HG03571 (cell line): ENCODE measurements around the gene ANKRD13B.
A peak's percentile ranks its signal among the peaks of the same experiment; 100 is the strongest.

ENCODE experiments used
- ATAC-seq: cut with Tn5 transposase; IDR thresholded peaks from one replicate; pipeline ENCODE4 v1.9.1; 2021; ENCODE audit not compliant: unreplicated experiment

ANKRD13B gene

DNA sequence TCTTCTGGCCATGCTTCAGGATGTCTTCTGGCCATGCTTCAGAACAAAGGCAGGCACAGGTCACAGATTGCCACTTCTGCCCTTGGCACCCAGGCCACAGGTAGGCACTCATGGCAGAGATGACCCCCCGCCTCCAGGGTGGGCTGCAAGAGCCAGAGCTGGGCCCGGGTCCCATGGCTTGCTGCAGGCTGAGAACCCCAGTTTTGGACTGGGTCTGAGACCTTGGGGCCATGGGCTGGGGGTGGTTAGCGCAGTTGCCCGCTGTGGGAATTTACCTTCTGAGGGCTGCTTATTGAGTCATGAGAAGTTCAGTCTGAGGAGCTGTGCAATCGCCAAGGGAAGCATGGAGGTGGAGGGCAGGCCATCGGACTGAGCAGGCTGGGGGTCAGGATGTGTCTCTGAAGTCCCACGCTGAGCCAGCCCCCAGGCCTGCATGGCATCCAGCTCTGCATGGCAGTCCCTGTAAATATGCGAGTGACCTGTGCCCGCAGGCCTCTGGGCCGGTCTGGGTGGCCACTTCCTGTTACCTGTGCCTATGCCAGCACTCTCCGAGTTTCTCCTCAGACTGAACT lies 1.7 kb downstream of the ANKRD13B start:
- ATAC-seq: no peak

DNA sequence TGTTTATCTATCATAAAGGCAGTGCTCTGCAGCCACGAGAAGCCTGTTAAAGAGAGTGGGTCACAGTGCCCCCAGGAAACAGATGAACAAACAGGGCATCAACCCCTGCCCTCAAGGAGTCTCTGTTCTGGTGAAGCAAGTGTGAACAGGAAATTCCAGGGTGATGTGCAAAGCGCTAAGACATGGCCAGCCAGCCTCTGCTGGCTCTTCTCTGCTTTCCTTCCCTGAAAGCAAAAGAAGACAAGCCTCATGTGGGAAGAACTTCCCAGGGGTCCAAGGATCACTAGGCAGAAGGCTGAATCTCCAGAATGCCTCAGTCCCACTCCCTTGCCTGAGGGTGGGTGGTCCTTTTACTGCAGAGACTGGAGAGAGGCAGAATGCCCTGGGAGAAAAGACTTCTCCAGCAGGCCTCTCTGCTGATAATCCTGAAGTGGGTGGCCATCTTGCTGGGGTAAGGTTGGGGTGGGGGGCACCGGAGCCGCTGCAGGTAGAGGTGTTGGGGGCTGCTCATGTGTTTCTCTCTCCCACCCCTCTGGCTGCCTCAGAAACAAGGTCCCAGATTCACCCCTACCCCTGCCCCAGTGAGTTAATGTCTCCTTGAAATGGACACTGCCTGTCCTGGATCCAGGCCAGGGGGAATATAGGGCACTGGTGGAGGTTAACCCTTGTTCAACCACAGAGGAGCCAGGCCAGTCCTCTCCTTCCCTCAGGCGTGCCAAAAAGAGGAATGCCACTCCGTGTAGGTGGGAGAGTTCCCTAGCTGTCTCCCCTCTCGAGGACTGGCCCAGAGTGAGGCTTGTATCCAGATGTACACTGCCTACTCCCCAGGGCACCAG lies 2.4 kb downstream of the ANKRD13B start:
- no peak for ATAC-seq

GRCh38 chr17:29595943-29596774 lies 3.2 kb downstream of the ANKRD13B start:
- no peak for ATAC-seq

DNA sequence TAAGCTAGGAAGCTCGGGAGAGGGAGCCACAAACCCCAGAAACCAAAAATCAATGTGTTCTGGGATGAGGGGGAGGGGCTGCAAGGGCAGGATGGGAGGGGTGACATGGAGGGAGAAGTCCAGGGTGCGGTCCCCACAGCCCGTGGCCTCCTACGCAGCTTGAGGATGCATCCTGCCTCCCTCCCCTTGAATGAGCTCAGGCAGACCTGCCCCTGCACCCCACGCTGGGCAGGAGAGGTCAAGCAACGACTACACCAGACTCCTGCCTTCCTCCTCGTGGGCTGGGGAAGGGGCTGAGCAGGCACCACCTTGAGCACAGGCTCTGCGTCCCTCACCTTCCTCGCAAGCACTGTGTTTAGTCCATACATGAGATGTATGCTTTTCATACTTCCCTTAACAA lies 3.9 kb downstream of the ANKRD13B start:
- ATAC-seq: no peak

DNA sequence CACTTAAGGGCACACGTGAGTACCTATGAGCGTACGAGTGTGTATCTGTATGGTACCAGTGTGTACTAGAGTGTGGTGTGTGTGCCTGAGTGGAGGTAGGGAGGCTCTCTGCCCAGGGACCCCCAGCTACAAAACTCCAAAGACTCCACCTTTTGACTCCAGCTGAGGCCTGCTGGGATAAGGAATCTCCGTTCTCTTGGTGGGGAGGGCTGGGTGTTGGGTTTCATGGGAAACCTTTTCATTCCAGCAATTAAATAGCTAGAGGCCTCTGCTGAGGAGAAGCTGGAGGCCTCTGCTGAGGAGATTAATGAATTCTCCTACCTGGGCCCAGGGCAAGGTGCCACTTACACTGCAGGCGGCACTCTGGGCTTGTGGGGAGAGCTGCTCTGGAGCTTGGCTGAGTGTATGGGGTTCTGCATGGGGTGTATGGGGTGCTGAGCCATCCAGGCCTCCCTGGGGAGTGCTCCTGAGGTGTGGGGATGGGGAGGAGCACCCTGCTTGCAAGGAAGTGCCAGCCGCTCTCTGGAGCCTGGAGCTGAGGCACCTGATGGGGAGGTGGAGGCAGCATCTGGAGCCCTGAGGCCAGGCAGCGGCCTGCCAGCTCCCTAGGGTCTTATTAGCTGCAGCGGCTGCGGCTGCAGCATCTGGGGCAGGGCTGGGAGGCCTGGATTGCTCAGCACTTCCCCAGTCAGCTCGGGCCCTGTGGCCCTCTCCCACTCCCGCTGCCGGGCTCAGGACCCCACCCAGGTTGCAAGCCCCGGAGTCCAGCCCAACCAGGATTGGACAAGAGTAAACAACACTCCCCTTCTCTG lies 4.6 kb downstream of the ANKRD13B start:
- ATAC-seq: no peak

- no peak for ATAC-seq
Measured at GRCh38 chr17:29603109-29603674, 10.3 kb downstream of the ANKRD13B start.

- no peak for ATAC-seq
Measured at GRCh38 chr17:29607557-29608195, 14.7 kb downstream of the ANKRD13B start.

DNA sequence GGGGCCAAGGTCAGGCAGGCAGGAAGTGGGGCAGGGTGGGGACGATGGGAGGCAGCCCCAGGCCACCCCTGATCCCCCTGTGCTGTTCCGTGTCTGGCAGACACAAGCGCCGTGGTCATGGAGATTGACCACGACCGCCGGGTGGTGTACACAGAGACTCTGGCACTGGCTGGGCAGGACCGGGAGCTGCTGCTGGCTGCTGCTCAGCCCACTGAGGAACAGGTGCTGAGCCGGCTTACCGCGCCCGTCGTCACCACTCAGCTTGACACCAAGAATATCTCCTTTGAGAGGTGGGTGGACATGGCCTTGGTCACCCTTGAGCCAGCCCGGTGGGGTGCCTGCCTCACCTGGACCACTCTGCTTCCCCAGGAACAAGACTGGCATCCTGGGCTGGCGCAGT lies 16.1 kb downstream of the ANKRD13B start:
- no peak for ATAC-seq

DNA sequence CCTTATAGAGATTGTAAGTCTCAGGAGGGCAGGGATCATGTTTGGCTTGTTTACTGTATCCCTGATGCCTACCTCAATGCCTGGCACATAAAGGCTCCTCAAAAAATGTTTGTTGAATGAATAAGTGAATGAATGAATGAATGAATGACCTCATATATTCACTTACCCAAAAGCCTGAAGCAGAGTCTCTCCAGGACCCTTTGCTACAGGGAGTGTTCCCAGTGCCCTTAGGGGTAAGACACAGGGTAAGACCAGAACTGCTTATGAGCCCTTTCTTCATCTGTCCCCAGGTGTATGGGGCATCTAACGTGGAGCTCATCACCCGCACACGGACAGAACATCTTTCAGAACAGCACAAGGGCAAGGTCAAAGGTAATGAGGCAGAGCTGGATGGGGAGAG lies 17.5 kb downstream of the ANKRD13B start:
- no peak for ATAC-seq

GRCh38 chr17:29611351-29612093 lies 18.6 kb downstream of the ANKRD13B start:
- no peak for ATAC-seq

- no peak for ATAC-seq
Measured at GRCh38 chr17:29612094-29612403, 19.1 kb downstream of the ANKRD13B start.

- no peak for ATAC-seq
Measured at GRCh38 chr17:29612404-29613280, 19.7 kb downstream of the ANKRD13B start.

GRCh38 chr17:29613352-29613837 lies 20.5 kb downstream of the ANKRD13B start:
- peak; percentile 33 for ATAC-seq

DNA sequence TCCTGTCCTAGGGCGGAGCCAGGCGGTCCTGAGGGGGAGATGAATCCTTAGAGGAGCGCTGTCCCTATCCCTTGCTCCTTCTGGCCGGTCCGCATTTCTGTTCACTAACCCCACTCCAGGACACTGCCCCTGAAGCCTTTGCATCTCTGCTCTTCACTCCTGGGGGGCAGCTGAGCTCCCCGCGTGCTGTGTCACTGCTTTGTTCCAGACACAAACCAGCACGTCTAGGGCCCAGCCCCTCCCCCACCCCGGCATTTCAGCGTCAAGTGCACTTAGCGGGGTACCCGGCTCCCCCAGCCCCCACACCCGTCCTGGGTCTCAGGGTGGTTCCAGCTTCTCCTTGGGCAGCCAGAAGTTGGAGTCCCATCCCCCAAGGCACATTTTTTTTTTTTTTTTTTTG lies 20.9 kb downstream of the ANKRD13B start:
- no peak for ATAC-seq

GRCh38 chr17:29614349-29615047 lies 21.6 kb downstream of the ANKRD13B start:
- no peak for ATAC-seq

DNA sequence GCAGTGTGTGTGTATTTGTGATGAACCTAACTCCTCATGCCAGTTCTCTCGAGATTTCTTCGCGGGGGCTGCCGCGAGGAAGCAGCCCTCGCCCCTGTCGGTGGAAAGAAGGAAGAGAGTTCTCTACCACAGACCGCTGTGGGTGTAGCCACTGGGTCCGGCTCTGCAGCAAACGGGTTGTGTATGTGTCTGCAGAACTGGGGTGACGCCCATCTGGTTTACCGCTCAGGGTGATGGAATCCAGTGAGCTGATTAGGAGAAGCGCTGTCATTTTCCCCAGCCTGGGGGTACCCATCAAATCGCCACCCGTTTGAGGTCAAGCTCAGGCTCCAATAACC lies 22.1 kb downstream of the ANKRD13B start:
- ATAC-seq: no peak

- ATAC-seq: peak; percentile 37
Measured at GRCh38 chr17:29615492-29616299, 22.8 kb downstream of the ANKRD13B start.
